AG04449 (cell line): ENCODE data around the gene KCNQ1.

ENCODE experiments used
- CTCF ChIA-PET: fragments of 350-600 bp; formaldehyde crosslinking; extraction: SDS; loops from one replicate; lab custom pipeline; 2021; ENCODE audit warnings: antibody characterized with exemption; lab: Yijun Ruan, JAX
- POLR2A ChIA-PET: fragments of 400-600, 350-600 bp; formaldehyde crosslinking; extraction: SDS; loops from one replicate; lab custom pipeline; 2020; ENCODE audit warnings: antibody characterized with exemption, inconsistent platforms; lab: Yijun Ruan, JAX
- DNase-seq: peaks from one replicate; pipeline ENCODE4 v3.0.0-alpha.2; 2010; ENCODE audit warnings: low read depth, low spot score
- H3K4me3 ChIP-seq: 2 replicates; pipeline ENCODE4 v1.5.1; 2011; ENCODE audit warnings: low read depth, mild to moderate bottlenecking, control low read depth, low read length
- CTCF ChIP-seq: IDR thresholded peaks from one replicate; pipeline ENCODE4 v1.5.1; 2011; ENCODE audit warnings: mild to moderate bottlenecking, moderate library complexity, low read length, control low read depth, inconsistent platforms; ENCODE audit not compliant: insufficient read depth; ENCODE audit errors: missing control alignments

The KCNQ1 gene

GRCh38 chr11:2728663-2729332, 284.0 kb downstream of the KCNQ1 start:
- TF ChIP-seq CTCF, result no peak
- ChIA-PET CTCF (interaction anchor here (1.2 kb wide), 1 partner anchor 159 kb away, joined by 4 read pairs; no protein-coding TSS in a partner anchor), POLR2A (no interaction called here)
- DNase-seq, result no peak
- no peak overlapping the region for H3K4me3 ChIP-seq

GRCh38 chr11:2729841-2730240, 285.0 kb downstream of the KCNQ1 start:
- ChIA-PET CTCF (interaction anchor here (1.2 kb wide), 1 partner anchor 158 kb away, joined by 4 read pairs; no protein-coding TSS in a partner anchor), POLR2A (no interaction called here)
- no peak overlapping the region for H3K4me3 ChIP-seq
- no peak for TF ChIP-seq CTCF
- DNase-seq, result no peak

- no peak for DNase-seq
- no peak for TF ChIP-seq CTCF
- CTCF ChIA-PET, result interaction anchor here (1.2 kb wide), 1 partner anchor 157 kb away, joined by 4 read pairs; no protein-coding TSS in a partner anchor
Measured at GRCh38 chr11:2730272-2731129, 285.7 kb downstream of the KCNQ1 start.

GRCh38 chr11:2731130-2732125, 286.6 kb downstream of the KCNQ1 start:
- ChIA-PET POLR2A (no interaction called here), CTCF (no interaction called here)
- H3K4me3 ChIP-seq, result no peak overlapping the region
- TF ChIP-seq CTCF, result no peak
- DNase-seq, result no peak

More at GRCh38 chr11:2730272-2731129, 285.7 kb downstream of the KCNQ1 start:
- H3K4me3 ChIP-seq, result no peak overlapping the region
- POLR2A ChIA-PET, result no interaction called here

- no peak overlapping the region for H3K4me3 ChIP-seq
- ChIA-PET POLR2A (no interaction called here), CTCF (no interaction called here)
- DNase-seq, result no peak
- TF ChIP-seq CTCF, result no peak
Measured at GRCh38 chr11:2732261-2732939, 287.6 kb downstream of the KCNQ1 start.
